HFFc6 (cell line): Measurements from ENCODE around the gene ABHD12B. TPM values are rescaled to one million over a fixed set of nuclear protein-coding genes. Genes with fewer than 3 reads are reported as not detected.

ENCODE experiments used
- DNase-seq: peaks from one replicate; pipeline ENCODE4 v3.0.0-alpha.2; 2018
- H3K27ac Mint-ChIP-seq: 2 replicates; pipeline ENCODE4 v1.8.0; 2020; ENCODE audit warnings: mild to moderate bottlenecking, mixed read lengths
- H3K27me3 Mint-ChIP-seq: 2 replicates; pipeline ENCODE4 v1.8.0; 2021; ENCODE audit warnings: mild to moderate bottlenecking, moderate library complexity, mixed read lengths; ENCODE audit not compliant: insufficient read depth
- H3K36me3 Mint-ChIP-seq: 2 replicates; pipeline ENCODE4 v1.8.0; 2021; ENCODE audit warnings: low read depth, mixed read lengths
- H3K4me1 Mint-ChIP-seq: 2 replicates; pipeline ENCODE4 v1.8.0; 2020; ENCODE audit warnings: low read depth, mixed read lengths
- H3K4me3 Mint-ChIP-seq: 2 replicates; pipeline ENCODE4 v1.8.0; 2020; ENCODE audit warnings: mild to moderate bottlenecking, moderate library complexity, mixed read lengths
- H3K9me3 Mint-ChIP-seq: 2 replicates; pipeline ENCODE4 v1.8.0; 2020; ENCODE audit warnings: mild to moderate bottlenecking, mixed read lengths
- CTCF ChIP-seq: fragments of 200-600 bp; sonication (generic); IDR thresholded peaks from 2 replicates; pipeline ENCODE4 v1.5.0; 2021; ENCODE audit warnings: antibody characterized with exemption, mild to moderate bottlenecking
- total RNA-seq, 6 experiments: library from RNA; stranded (reverse); fragmentation: NEBNext Ultra II Directional; extraction: Animal tissue kit (Norgen Biotek cat#: 25700); gene quantifications; 2 replicates in 1 of 6; 3 replicates in 5 of 6; pipeline ENCODE4 v1.2.3, GENCODE V29; 2021

The ABHD12B gene
- total RNA-seq, 6 experiments from 2014 or later: 0.34 TPM; not detected in 5

- no peak overlapping the region for H3K4me3 Mint-ChIP-seq
- no peaks in the 10 kb centered on the region for H3K27me3 Mint-ChIP-seq
- H3K27ac Mint-ChIP-seq: no peak overlapping the region
- peaks cover 37% of the 10 kb centered on the region for H3K4me1 Mint-ChIP-seq
- H3K9me3 Mint-ChIP-seq: no peaks in the 10 kb centered on the region
- no peak for TF ChIP-seq CTCF
- H3K36me3 Mint-ChIP-seq: peaks cover 27% of the 10 kb centered on the region
- DNase-seq: no peak
Observed at GRCh38 chr14:50924843-50925242, 53.0 kb downstream of the ABHD12B start.

DNA sequence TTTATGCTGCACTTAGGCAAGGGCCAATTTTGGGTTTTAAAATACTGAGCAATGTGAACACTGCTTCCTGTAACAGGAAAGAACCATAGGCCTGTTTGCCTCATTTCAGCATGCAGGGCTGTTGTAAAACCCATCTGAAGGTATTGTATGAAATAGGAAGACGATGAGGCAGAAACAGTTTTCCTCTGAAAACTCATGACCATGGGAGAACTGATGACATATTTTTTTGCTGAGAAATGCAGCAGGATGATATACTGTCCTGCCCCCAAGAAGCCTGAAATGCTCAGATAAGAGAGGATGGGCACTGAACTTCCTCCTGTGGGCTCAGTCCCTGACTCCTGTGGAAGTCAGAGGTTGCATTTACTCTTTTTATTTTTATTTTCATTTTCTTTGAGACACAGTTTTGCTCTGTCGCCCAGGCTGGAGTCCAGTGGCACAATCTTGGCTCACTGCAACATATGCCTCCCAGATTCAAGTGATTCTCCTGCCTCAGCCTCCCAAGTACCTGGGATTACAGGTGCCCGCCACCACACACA, 55.1 kb downstream of the ABHD12B start:
- H3K9me3 Mint-ChIP-seq: no peaks in the 10 kb centered on the region
- no peak overlapping the region for H3K27ac Mint-ChIP-seq
- no peak for TF ChIP-seq CTCF
- DNase-seq: no peak
- H3K27me3 Mint-ChIP-seq: no peaks in the 10 kb centered on the region
- peaks cover 22% of the 10 kb centered on the region for H3K4me1 Mint-ChIP-seq
- H3K36me3 Mint-ChIP-seq: peaks cover 36% of the 10 kb centered on the region
- H3K4me3 Mint-ChIP-seq: no peak overlapping the region

DNA sequence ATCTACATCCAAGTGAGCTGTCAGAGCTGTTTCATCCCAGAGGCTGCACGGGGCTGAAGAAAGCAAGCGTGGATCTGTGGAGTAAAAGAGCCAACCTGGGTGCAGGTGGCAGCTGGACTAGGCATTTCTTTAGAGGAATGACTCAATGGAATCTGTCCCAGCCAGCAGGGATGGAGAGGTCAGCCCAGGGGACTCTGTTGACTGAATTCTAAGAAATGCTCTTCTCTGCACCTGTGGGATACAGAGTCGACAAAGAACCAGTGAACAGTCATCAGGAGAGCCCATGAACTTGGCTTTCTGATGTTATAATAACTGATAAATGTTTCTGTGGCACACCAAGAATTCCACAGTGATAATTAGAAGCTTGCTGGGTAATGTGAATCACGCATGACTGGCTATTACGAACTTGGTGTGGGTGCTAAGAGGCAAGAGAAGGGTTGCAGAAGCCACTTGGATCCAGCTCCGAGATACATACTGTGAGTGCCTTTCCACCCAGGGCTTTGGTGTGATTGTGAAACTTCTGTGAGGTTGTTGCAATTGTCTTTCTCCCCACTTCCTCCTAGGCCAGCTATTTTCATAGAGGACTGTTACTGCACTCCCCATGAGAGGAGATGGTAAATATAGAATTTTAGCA, 56.3 kb downstream of the ABHD12B start:
- Mint-ChIP-seq H3K36me3 (peaks cover 31% of the 10 kb centered on the region), H3K9me3 (no peaks in the 10 kb centered on the region)
- peak; percentile 87 for DNase-seq

GRCh38 chr14:50929506-50929905, 57.7 kb downstream of the ABHD12B start:
- H3K27me3 Mint-ChIP-seq: no peaks in the 10 kb centered on the region
- peaks cover 37% of the 10 kb centered on the region for H3K4me1 Mint-ChIP-seq
- no peak overlapping the region for H3K27ac Mint-ChIP-seq
- no peak for TF ChIP-seq CTCF
- no peak for DNase-seq
- H3K4me3 Mint-ChIP-seq: no peak overlapping the region
- H3K9me3 Mint-ChIP-seq: no peaks in the 10 kb centered on the region
- H3K36me3 Mint-ChIP-seq: peaks cover 35% of the 10 kb centered on the region

More for the DNA sequence above, 56.3 kb downstream of the ABHD12B start:
- Mint-ChIP-seq H3K27ac (peak overlapping the region; percentile 77), H3K27me3 (no peaks in the 10 kb centered on the region), H3K4me1 (peaks cover 31% of the 10 kb centered on the region), H3K4me3 (peak overlapping the region; percentile 19; the same call in 1 of the 2 replicates)
- no peak for TF ChIP-seq CTCF

DNA sequence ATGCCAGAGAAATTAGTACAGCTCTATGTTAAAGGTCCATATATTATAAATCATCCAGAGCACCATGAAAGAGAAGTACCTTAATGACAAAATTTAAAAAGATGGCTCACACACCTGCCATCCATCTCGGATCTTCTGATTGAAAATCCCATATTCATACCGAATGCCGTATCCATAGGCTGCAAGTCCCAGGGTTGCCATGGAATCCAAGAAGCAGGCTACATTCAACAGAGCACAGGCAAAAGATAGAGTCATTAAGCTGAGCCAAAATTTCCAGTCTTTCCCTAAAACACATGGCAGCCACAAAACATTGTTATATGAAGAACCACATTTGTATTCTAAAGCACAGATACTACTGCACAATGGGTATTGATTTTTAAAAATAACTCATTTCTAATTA, 59.7 kb downstream of the ABHD12B start:
- Mint-ChIP-seq H3K27me3 (peaks cover 2% of the 10 kb centered on the region; the same call in 1 of the 2 replicates), H3K4me3 (no peak overlapping the region), H3K4me1 (peaks cover 51% of the 10 kb centered on the region), H3K36me3 (peaks cover 31% of the 10 kb centered on the region), H3K27ac (no peak overlapping the region), H3K9me3 (no peaks in the 10 kb centered on the region)
- no peak for TF ChIP-seq CTCF
- no peak for DNase-seq
